Activated CD4-positive, alpha-beta memory T cell treated with anti-CD3 and anti-CD28 coated beads, Interleukin-2, amount 10 ng/mL, durations not matched to agents 7 days and 5 days (primary cell): Measurements from ENCODE around the gene CD209. TPM values are rescaled to one million over a fixed set of nuclear protein-coding genes. Genes with fewer than 3 reads are reported as not detected.
"Not testable (repeated sequence)": the region's sequence is repeated elsewhere in the genome, so short reads cannot be mapped to it uniquely, and the experiment has no call there.

Source experiments
- CTCF ChIA-PET: fragments of 350-600 bp; sonication (Branson Sonifier 250); formaldehyde crosslinking; loops from one replicate; lab custom pipeline; 2021; ENCODE audit warnings: antibody characterized with exemption, inconsistent platforms; lab: Charles Lee
- POLR2A ChIA-PET: fragments of 350-600 bp; sonication (Branson Sonifier 250); formaldehyde crosslinking; loops from one replicate; lab custom pipeline; 2021; ENCODE audit warnings: antibody characterized with exemption; lab: Charles Lee
- DNase-seq: peaks from one replicate; pipeline ENCODE4 v3.0.0-alpha.2; 2020
- H3K27ac Mint-ChIP-seq: one replicate; pipeline ENCODE4 v1.8.0; 2021; ENCODE audit warnings: mild to moderate bottlenecking, mixed read lengths
- H3K27me3 Mint-ChIP-seq: one replicate; pipeline ENCODE4 v1.8.0; 2021; ENCODE audit warnings: mixed read lengths
- H3K36me3 Mint-ChIP-seq: one replicate; pipeline ENCODE4 v1.8.0; 2021; ENCODE audit warnings: low read depth, mixed read lengths
- H3K4me1 Mint-ChIP-seq: one replicate; pipeline ENCODE4 v1.8.0; 2021; ENCODE audit warnings: mixed read lengths
- H3K4me3 Mint-ChIP-seq: one replicate; pipeline ENCODE4 v1.8.0; 2021; ENCODE audit warnings: mild to moderate bottlenecking, mixed read lengths
- H3K9me3 Mint-ChIP-seq: one replicate; pipeline ENCODE4 v1.8.0; 2021; ENCODE audit warnings: mixed read lengths
- total RNA-seq, 2 experiments: library from RNA; stranded (reverse); gene quantifications; one replicate each; pipeline ENCODE4 v1.2.3, GENCODE V29; 2021

The CD209 gene
- total RNA-seq, result not detected

- ChIA-PET POLR2A (no interaction called here), CTCF (interaction anchor here (0.8 kb wide), 1 partner anchor 67 kb away, joined by 3 read pairs; the partner anchor contains the start of gene TRAPPC5)
- Mint-ChIP-seq H3K9me3 (peaks cover 9% of the 10 kb centered on the region), H3K4me1 (peaks cover 5% of the 10 kb centered on the region), H3K27ac (no peak within 1 kb of the TSS), H3K36me3 (no peaks in the 10 kb centered on the region), H3K4me3 (no peak within 1 kb of the TSS), H3K27me3 (no peaks in the 10 kb centered on the region)
- DNase-seq, result no peak
These were observed at the start of gene CD209 for GRCh38 chr19:7746903-7747884. CD209 (minus strand) TSS chr19:7747534; CDS start chr19:7747511, 23 bp downstream.

GRCh38 chr19:7795555-7796161, 48.3 kb upstream of the CD209 start:
- Mint-ChIP-seq H3K4me3 (no peak overlapping the region), H3K27me3 (peaks cover 33% of the 10 kb centered on the region), H3K36me3 (no peaks in the 10 kb centered on the region), H3K4me1 (peaks cover 1% of the 10 kb centered on the region), H3K9me3 (no peaks in the 10 kb centered on the region), H3K27ac (no peak overlapping the region)
- ChIA-PET CTCF (interaction anchor here (1.3 to 1.4 kb wide), 2 partner anchors 214 to 227 kb away, joined by 3 read pairs; no protein-coding TSS in a partner anchor), POLR2A (no interaction called here)
- DNase-seq, result no peak

- POLR2A ChIA-PET, result no interaction called here
- H3K27me3 Mint-ChIP-seq, result peaks cover 32% of the 10 kb centered on the region
- no peak for DNase-seq
- no peak overlapping the region for H3K27ac Mint-ChIP-seq
- CTCF ChIA-PET, result no interaction called here
- H3K4me3 Mint-ChIP-seq, result no peak overlapping the region
- no peaks in the 10 kb centered on the region for H3K36me3 Mint-ChIP-seq
- no peaks in the 10 kb centered on the region for H3K9me3 Mint-ChIP-seq
- no peaks in the 10 kb centered on the region for H3K4me1 Mint-ChIP-seq
These were observed 46.2 kb upstream of the CD209 start for GRCh38 chr19:7793493-7793892.

GRCh38 chr19:7792701-7793100, 45.4 kb upstream of the CD209 start:
- DNase-seq, H3K27ac Mint-ChIP-seq, H3K36me3 Mint-ChIP-seq, H3K4me1 Mint-ChIP-seq, H3K4me3 Mint-ChIP-seq, CTCF ChIA-PET, POLR2A ChIA-PET, H3K9me3 Mint-ChIP-seq: not testable (repeated sequence)
- H3K27me3 Mint-ChIP-seq, result peaks cover 35% of the 10 kb centered on the region

GRCh38 chr19:7792281-7792680, 44.9 kb upstream of the CD209 start:
- no peaks in the 10 kb centered on the region for H3K9me3 Mint-ChIP-seq
- no peak overlapping the region for H3K4me3 Mint-ChIP-seq
- ChIA-PET POLR2A (no interaction called here), CTCF (no interaction called here)
- H3K27me3 Mint-ChIP-seq, result peaks cover 35% of the 10 kb centered on the region
- no peaks in the 10 kb centered on the region for H3K4me1 Mint-ChIP-seq
- no peak for DNase-seq
- H3K36me3 Mint-ChIP-seq, result no peaks in the 10 kb centered on the region
- no peak overlapping the region for H3K27ac Mint-ChIP-seq

GRCh38 chr19:7790416-7790815, 43.1 kb upstream of the CD209 start:
- Mint-ChIP-seq H3K4me1 (no peaks in the 10 kb centered on the region), H3K9me3 (no peaks in the 10 kb centered on the region), H3K4me3 (no peak overlapping the region), H3K27ac (no peak overlapping the region), H3K27me3 (peaks cover 30% of the 10 kb centered on the region), H3K36me3 (no peaks in the 10 kb centered on the region)
- DNase-seq, result no peak
- POLR2A ChIA-PET, result no interaction called here
- CTCF ChIA-PET, result interaction anchor here (0.9 kb wide), 1 partner anchor 110 kb away, joined by 4 read pairs; the partner anchor contains the start of gene TRAPPC5

GRCh38 chr19:7789447-7789846, 42.1 kb upstream of the CD209 start:
- H3K36me3 Mint-ChIP-seq, result no peaks in the 10 kb centered on the region
- no peak for DNase-seq
- no peak overlapping the region for H3K27ac Mint-ChIP-seq
- no peaks in the 10 kb centered on the region for H3K9me3 Mint-ChIP-seq
- POLR2A ChIA-PET, result no interaction called here
- H3K27me3 Mint-ChIP-seq, result peaks cover 33% of the 10 kb centered on the region
- H3K4me3 Mint-ChIP-seq, result no peak overlapping the region
- CTCF ChIA-PET, result interaction anchor here (1.3 kb wide), 1 partner anchor 221 kb away, joined by 3 read pairs; no protein-coding TSS in a partner anchor
- no peaks in the 10 kb centered on the region for H3K4me1 Mint-ChIP-seq

GRCh38 chr19:7788933-7789323, 41.6 kb upstream of the CD209 start:
- Mint-ChIP-seq H3K9me3 (no peaks in the 10 kb centered on the region), H3K27ac (no peak overlapping the region), H3K36me3 (no peaks in the 10 kb centered on the region), H3K27me3 (peaks cover 35% of the 10 kb centered on the region), H3K4me3 (no peak overlapping the region), H3K4me1 (no peaks in the 10 kb centered on the region)
- no peak for DNase-seq
- ChIA-PET POLR2A (no interaction called here), CTCF (interaction anchor here (1.3 kb wide), 1 partner anchor 220 kb away, joined by 3 read pairs; no protein-coding TSS in a partner anchor)

GRCh38 chr19:7788178-7788932, 41.0 kb upstream of the CD209 start:
- DNase-seq, result no peak
- Mint-ChIP-seq H3K9me3 (no peaks in the 10 kb centered on the region), H3K27ac (no peak overlapping the region), H3K4me3 (no peak overlapping the region), H3K4me1 (no peaks in the 10 kb centered on the region), H3K36me3 (no peaks in the 10 kb centered on the region), H3K27me3 (peaks cover 41% of the 10 kb centered on the region)
- ChIA-PET POLR2A (no interaction called here), CTCF (interaction anchor here (1.3 kb wide), 1 partner anchor 220 kb away, joined by 3 read pairs; no protein-coding TSS in a partner anchor)

GRCh38 chr19:7787602-7788177, 40.4 kb upstream of the CD209 start:
- H3K27ac Mint-ChIP-seq, result no peak overlapping the region

GRCh38 chr19:7787141-7787540, 39.8 kb upstream of the CD209 start:
- ChIA-PET POLR2A (no interaction called here), CTCF (interaction anchor here (1.3 kb wide), 1 partner anchor 12 kb away, joined by 4 read pairs; no protein-coding TSS in a partner anchor)
- DNase-seq, result no peak
- H3K9me3 Mint-ChIP-seq, result no peaks in the 10 kb centered on the region
- peaks cover 41% of the 10 kb centered on the region for H3K27me3 Mint-ChIP-seq
- no peak overlapping the region for H3K27ac Mint-ChIP-seq
- no peak overlapping the region for H3K4me3 Mint-ChIP-seq
- H3K4me1 Mint-ChIP-seq, result no peaks in the 10 kb centered on the region
- H3K36me3 Mint-ChIP-seq, result no peaks in the 10 kb centered on the region

More at GRCh38 chr19:7787602-7788177, 40.4 kb upstream of the CD209 start:
- CTCF ChIA-PET, result interaction anchor here (1.3 kb wide), 1 partner anchor 11 kb away, joined by 4 read pairs; no protein-coding TSS in a partner anchor
- H3K27me3 Mint-ChIP-seq, result peaks cover 41% of the 10 kb centered on the region
- no peak for DNase-seq
- H3K9me3 Mint-ChIP-seq, result no peaks in the 10 kb centered on the region
- H3K36me3 Mint-ChIP-seq, result no peaks in the 10 kb centered on the region
- POLR2A ChIA-PET, result no interaction called here
- H3K4me3 Mint-ChIP-seq, result no peak overlapping the region
- no peaks in the 10 kb centered on the region for H3K4me1 Mint-ChIP-seq

- Mint-ChIP-seq H3K36me3 (no peaks in the 10 kb centered on the region), H3K27ac (no peak overlapping the region), H3K9me3 (no peaks in the 10 kb centered on the region), H3K4me3 (no peak overlapping the region), H3K4me1 (no peaks in the 10 kb centered on the region), H3K27me3 (peaks cover 44% of the 10 kb centered on the region)
- DNase-seq, result no peak
- ChIA-PET CTCF (interaction anchor here (0.6 kb wide), 1 partner anchor 216 kb away, joined by 3 read pairs; no protein-coding TSS in a partner anchor), POLR2A (no interaction called here)
These were observed 37.5 kb upstream of the CD209 start for GRCh38 chr19:7784856-7785255.
